H1 (cell line): Measurements from ENCODE around the gene ARSB.

Source experiments
- EZH2 ChIP-seq: fragments of 200-600 bp; sonication (generic); IDR thresholded peaks from 2 replicates; pipeline ENCODE4 v1.7.1; 2012; ENCODE audit warnings: low read depth, mild to moderate bottlenecking, moderate library complexity, low read length, inconsistent platforms; ENCODE audit not compliant: severe bottlenecking
- KDM1A ChIP-seq: fragments of 200-600, 300-600 bp; sonication (generic); IDR thresholded peaks from 2 replicates; pipeline ENCODE4 v1.7.1; 2016; ENCODE audit warnings: mild to moderate bottlenecking, low read length, borderline replicate concordance
- RAD21 ChIP-seq, 2 experiments: IDR thresholded peaks in 1 of 2; conservative IDR thresholded peaks in 1 of 2; 2 replicates each; pipeline ENCODE4 v1.6.1; 2011; ENCODE audit warnings: low read depth in 2 of 2, low read length in 2 of 2, improper control_type of control experiment in 1 of 2, inconsistent platforms in 1 of 2, mild to moderate bottlenecking in 1 of 2, moderate library complexity in 1 of 2
- SIX5 ChIP-seq: IDR thresholded peaks from 2 replicates; pipeline ENCODE4 v1.6.1; 2011; ENCODE audit warnings: mild to moderate bottlenecking, low read depth, low read length
- SRF ChIP-seq: IDR thresholded peaks from 2 replicates; pipeline ENCODE4 v1.6.1; 2011; ENCODE audit warnings: mild to moderate bottlenecking, low read depth, low read length, moderate library complexity
- TF ChIP-seq, protein P1 (sequence below), 3 experiments: IDR thresholded peaks; 1 replicate in 2 of 3; 2 replicates in 1 of 3; pipeline versions ENCODE4 v1.5.1 to v1.6.1; 2011; ENCODE audit warnings: low read length in 3 of 3, mild to moderate bottlenecking in 3 of 3, inconsistent platforms in 2 of 3, low read depth in 1 of 3, moderate library complexity in 1 of 3; ENCODE audit not compliant: insufficient read depth in 1 of 3; ENCODE audit errors: control extremely low read depth in 1 of 3

DNA sequence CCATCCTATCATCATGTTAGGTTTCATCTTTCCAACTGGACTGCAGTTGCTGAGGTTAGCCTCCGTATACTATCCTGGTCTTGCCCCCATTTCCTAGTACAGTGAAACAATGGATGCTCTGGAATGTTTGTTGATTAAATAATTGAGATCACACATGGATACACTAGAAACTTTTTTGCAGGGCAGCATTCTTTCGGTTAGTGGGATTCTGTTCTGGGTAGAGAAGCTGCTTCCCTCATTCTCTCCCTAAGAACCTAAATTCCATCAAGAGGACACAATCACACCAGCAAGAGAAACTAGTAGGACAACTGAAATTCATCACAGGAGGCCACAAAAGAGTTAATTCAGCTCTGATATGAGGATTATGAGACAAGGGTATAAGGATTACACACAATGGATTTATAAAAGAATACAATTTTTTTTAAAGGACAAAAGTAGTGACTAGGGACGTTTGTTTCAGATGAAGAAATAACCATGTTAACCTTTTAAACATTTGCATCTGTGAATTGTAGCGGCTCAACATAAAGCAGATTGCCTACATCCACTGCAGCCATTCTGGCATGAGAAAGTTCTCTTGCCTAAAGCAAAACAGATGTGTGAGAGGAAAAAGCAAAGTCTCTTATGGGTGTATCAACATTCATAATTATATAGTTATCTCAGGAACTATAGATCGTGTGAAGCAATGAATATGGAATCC is 173.8 kb downstream of the ARSB start:
- TF ChIP-seq EZH2 (no peak), KDM1A (no peak), RAD21 (IDR thresholded peaks at IDR 0.05 in 1 of 2, conservative IDR thresholded peaks at IDR 0.05 in 1 of 2; ENCODE audit: low read depth in 2 of 2, low read length in 2 of 2) (no peak), SRF (no peak), SIX5 (no peak)
- TF ChIP-seq, protein P1, sequence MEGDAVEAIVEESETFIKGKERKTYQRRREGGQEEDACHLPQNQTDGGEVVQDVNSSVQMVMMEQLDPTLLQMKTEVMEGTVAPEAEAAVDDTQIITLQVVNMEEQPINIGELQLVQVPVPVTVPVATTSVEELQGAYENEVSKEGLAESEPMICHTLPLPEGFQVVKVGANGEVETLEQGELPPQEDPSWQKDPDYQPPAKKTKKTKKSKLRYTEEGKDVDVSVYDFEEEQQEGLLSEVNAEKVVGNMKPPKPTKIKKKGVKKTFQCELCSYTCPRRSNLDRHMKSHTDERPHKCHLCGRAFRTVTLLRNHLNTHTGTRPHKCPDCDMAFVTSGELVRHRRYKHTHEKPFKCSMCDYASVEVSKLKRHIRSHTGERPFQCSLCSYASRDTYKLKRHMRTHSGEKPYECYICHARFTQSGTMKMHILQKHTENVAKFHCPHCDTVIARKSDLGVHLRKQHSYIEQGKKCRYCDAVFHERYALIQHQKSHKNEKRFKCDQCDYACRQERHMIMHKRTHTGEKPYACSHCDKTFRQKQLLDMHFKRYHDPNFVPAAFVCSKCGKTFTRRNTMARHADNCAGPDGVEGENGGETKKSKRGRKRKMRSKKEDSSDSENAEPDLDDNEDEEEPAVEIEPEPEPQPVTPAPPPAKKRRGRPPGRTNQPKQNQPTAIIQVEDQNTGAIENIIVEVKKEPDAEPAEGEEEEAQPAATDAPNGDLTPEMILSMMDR (IDR thresholded peaks at IDR 0.05; ENCODE audit: control extremely low read depth in 1 of 3, insufficient read depth in 1 of 3, low read depth in 1 of 3, low read length in 3 of 3), result no peak
